HG03060 (cell line): ENCODE results near the gene LEFTY2.
"Not testable (repeated sequence)": the region's sequence is repeated elsewhere in the genome, so short reads cannot be mapped to it uniquely, and the experiment has no call there.

Experiments
- ATAC-seq: cut with Tn5 transposase; IDR thresholded peaks from one replicate; pipeline ENCODE4 v1.9.1; 2021; ENCODE audit warnings: low read depth, moderate number of reproducible peaks; ENCODE audit not compliant: unreplicated experiment

Gene LEFTY2

GRCh38 chr1:225958041-225958440 lies 17.0 kb upstream of the LEFTY2 start:
- ATAC-seq, result no peak

GRCh38 chr1:225954753-225955152 lies 13.7 kb upstream of the LEFTY2 start:
- ATAC-seq, result no peak

GRCh38 chr1:225953315-225953714 lies 12.3 kb upstream of the LEFTY2 start:
- ATAC-seq, result no peak

GRCh38 chr1:225950905-225951497 lies 10.0 kb upstream of the LEFTY2 start:
- no peak for ATAC-seq

GRCh38 chr1:225949041-225949440 lies 8.0 kb upstream of the LEFTY2 start:
- no peak for ATAC-seq

GRCh38 chr1:225946803-225947202 lies 5.8 kb upstream of the LEFTY2 start:
- no peak for ATAC-seq

GRCh38 chr1:225946082-225946620 lies 5.1 kb upstream of the LEFTY2 start:
- no peak for ATAC-seq

GRCh38 chr1:225945564-225945963 lies 4.5 kb upstream of the LEFTY2 start:
- ATAC-seq, result no peak

- ATAC-seq, result peak; percentile 66
These were observed 3.9 kb upstream of the LEFTY2 start for GRCh38 chr1:225944951-225945350.

GRCh38 chr1:225944387-225944786 lies 3.4 kb upstream of the LEFTY2 start:
- no peak for ATAC-seq

- ATAC-seq, result no peak
These were observed 2.6 kb upstream of the LEFTY2 start for GRCh38 chr1:225943582-225943981.

- ATAC-seq, result no peak
These were observed 1.6 kb upstream of the LEFTY2 start for GRCh38 chr1:225942574-225942973.

GRCh38 chr1:225941942-225942222 lies 862 bp upstream of the LEFTY2 start:
- no peak for ATAC-seq

- ATAC-seq, result no peak
These were observed 452 bp downstream of the LEFTY2 start for GRCh38 chr1:225940385-225941151.

- not testable (repeated sequence) for ATAC-seq
These were observed 1.1 kb downstream of the LEFTY2 start for GRCh38 chr1:225939939-225940310.

GRCh38 chr1:225939097-225939938 lies 1.7 kb downstream of the LEFTY2 start:
- not testable (repeated sequence) for ATAC-seq

GRCh38 chr1:225937048-225937968 lies 3.7 kb downstream of the LEFTY2 start:
- ATAC-seq, result no peak

- no peak for ATAC-seq
These were observed 4.5 kb downstream of the LEFTY2 start for GRCh38 chr1:225936523-225936922.

GRCh38 chr1:225936086-225936485 lies 4.9 kb downstream of the LEFTY2 start:
- not testable (repeated sequence) for ATAC-seq

GRCh38 chr1:225934711-225935110 lies 6.3 kb downstream of the LEFTY2 start:
- no peak for ATAC-seq
